GM12878 (cell line): ENCODE results near the gene GRIK4. TPM values are rescaled to one million over a fixed set of nuclear protein-coding genes. Genes with fewer than 3 reads are reported as not detected.

ENCODE experiments used
- BACH1 ChIP-seq: fragments of 450-650 bp; IDR thresholded peaks from 2 replicates; pipeline ENCODE4 v1.6.1; 2017; ENCODE audit warnings: mild to moderate bottlenecking, borderline replicate concordance
- BCL11A ChIP-seq: IDR thresholded peaks from 2 replicates; pipeline ENCODE4 v1.6.1; 2011; ENCODE audit warnings: low read depth, low read length
- BRCA1 ChIP-seq: IDR thresholded peaks from 2 replicates; pipeline ENCODE4 v1.6.1; 2011; ENCODE audit warnings: low read depth, low read length, improper control_type of control experiment
- ETV6 ChIP-seq, 2 experiments: fragments of 450-650 bp in 1 of 2; IDR thresholded peaks in 1 of 2; conservative IDR thresholded peaks in 1 of 2; 2 replicates each; pipeline ENCODE4 v1.6.1; 2014; ENCODE audit warnings: antibody characterized with exemption in 1 of 2, borderline replicate concordance in 1 of 2, low read depth in 1 of 2, mild to moderate bottlenecking in 1 of 2, moderate library complexity in 1 of 2
- GATAD2B ChIP-seq: fragments of 450-650 bp; conservative IDR thresholded peaks from 2 replicates; pipeline ENCODE4 v1.6.1; 2017; ENCODE audit warnings: low read depth, mild to moderate bottlenecking, moderate library complexity
- IRF4 ChIP-seq: IDR thresholded peaks from 2 replicates; pipeline ENCODE4 v1.6.1; 2011; ENCODE audit warnings: low read depth, low read length
- KDM1A ChIP-seq: fragments of 200-600 bp; sonication (generic); IDR thresholded peaks from 2 replicates; pipeline ENCODE4 v1.6.1; 2016; ENCODE audit warnings: borderline replicate concordance
- MTA2 ChIP-seq: fragments of 450-650 bp; IDR thresholded peaks from 2 replicates; pipeline ENCODE4 v1.6.1; 2016; ENCODE audit warnings: low read depth, mild to moderate bottlenecking, moderate library complexity
- MYB ChIP-seq: fragments of 150-350 bp; IDR thresholded peaks from 2 replicates; pipeline ENCODE4 v1.6.1; 2014; ENCODE audit warnings: mild to moderate bottlenecking, low read depth, low read length, borderline replicate concordance
- NBN ChIP-seq: fragments of 450-650 bp; IDR thresholded peaks from 2 replicates; pipeline ENCODE4 v1.6.1; 2016
- NFIC ChIP-seq: IDR thresholded peaks from 2 replicates; pipeline ENCODE4 v1.6.1; 2012; ENCODE audit warnings: low read depth, mild to moderate bottlenecking, inconsistent platforms, low read length, moderate library complexity
- NR2F1 ChIP-seq: fragments of 450-650 bp; conservative IDR thresholded peaks from 2 replicates; pipeline ENCODE4 v1.6.1; 2017; ENCODE audit warnings: mild to moderate bottlenecking
- PAX5 ChIP-seq: IDR thresholded peaks from 2 replicates; pipeline ENCODE4 v1.6.1; 2011; ENCODE audit warnings: low read depth, low read length, borderline replicate concordance
- POLR2A ChIP-seq: IDR thresholded peaks from 2 replicates; pipeline ENCODE4 v1.6.1; 2011; ENCODE audit warnings: low read depth, mild to moderate bottlenecking, low read length
- RUNX3 ChIP-seq: IDR thresholded peaks from 2 replicates; pipeline ENCODE4 v1.6.1; 2012; ENCODE audit warnings: low read length, inconsistent platforms
- SUZ12 ChIP-seq: fragments of 200-600 bp; sonication (generic); IDR thresholded peaks from one replicate; pipeline ENCODE4 v1.6.1; 2018; ENCODE audit warnings: antibody characterized with exemption, mild to moderate bottlenecking; ENCODE audit not compliant: unreplicated experiment
- TCF7 ChIP-seq: IDR thresholded peaks from 2 replicates; pipeline ENCODE4 v1.6.1; 2014; ENCODE audit warnings: antibody characterized with exemption, borderline replicate concordance
- ZNF217 ChIP-seq: fragments of 450-650 bp; IDR thresholded peaks from 2 replicates; pipeline ENCODE4 v1.6.1; 2017; ENCODE audit warnings: antibody characterized with exemption, mild to moderate bottlenecking
- ZNF384 ChIP-seq: IDR thresholded peaks from 2 replicates; pipeline ENCODE4 v1.6.1; 2012; ENCODE audit warnings: low read depth, mild to moderate bottlenecking, low read length, improper control_type of control experiment, borderline replicate concordance
- polyA plus RNA-seq, 11 experiments: library from polyadenylated mRNA; depleted of rRNA in 4 of 11; unstranded in 6 of 11; stranded (reverse) in 5 of 11; fragments of >200 nt; fragmentation: Nextera tagmentation in 4 of 11; fragmentation: Illumina TruSeq in 1 of 11; extraction: Ambion mirVana in 4 of 11; extraction: Trizol in 1 of 11; gene quantifications; 1 replicate in 1 of 11; 2 replicates in 10 of 11; pipeline versions ENCODE4 v1.2.1 to v1.2.3, GENCODE V29; 2011 to 2016; ENCODE audit warnings: inconsistent platforms in 2 of 11, missing spikeins in 2 of 11, low read depth in 1 of 11
- total RNA-seq, 4 experiments: library from RNA; depleted of rRNA in 3 of 4; stranded (reverse); fragments of >200 nt in 3 of 4; fragmentation: Illumina TruSeq in 1 of 4; extraction: Trizol in 1 of 4; gene quantifications; 2 replicates each; pipeline versions ENCODE4 v1.2.1 to v1.2.3, GENCODE V29; 2013 to 2021
- TF ChIP-seq, protein P1 (sequence below): fragments of 450-650 bp; IDR thresholded peaks from 2 replicates; pipeline ENCODE4 v1.6.1; 2017; ENCODE audit warnings: low read depth, mild to moderate bottlenecking, moderate library complexity

GRIK4 gene
- total and polyA plus RNA-seq, 10 of the 15 experiments (the other 5 are each of a cell fraction or from before 2014, with no cell fraction given), result 0.33 to 3.6 (median 0.72) TPM

DNA sequence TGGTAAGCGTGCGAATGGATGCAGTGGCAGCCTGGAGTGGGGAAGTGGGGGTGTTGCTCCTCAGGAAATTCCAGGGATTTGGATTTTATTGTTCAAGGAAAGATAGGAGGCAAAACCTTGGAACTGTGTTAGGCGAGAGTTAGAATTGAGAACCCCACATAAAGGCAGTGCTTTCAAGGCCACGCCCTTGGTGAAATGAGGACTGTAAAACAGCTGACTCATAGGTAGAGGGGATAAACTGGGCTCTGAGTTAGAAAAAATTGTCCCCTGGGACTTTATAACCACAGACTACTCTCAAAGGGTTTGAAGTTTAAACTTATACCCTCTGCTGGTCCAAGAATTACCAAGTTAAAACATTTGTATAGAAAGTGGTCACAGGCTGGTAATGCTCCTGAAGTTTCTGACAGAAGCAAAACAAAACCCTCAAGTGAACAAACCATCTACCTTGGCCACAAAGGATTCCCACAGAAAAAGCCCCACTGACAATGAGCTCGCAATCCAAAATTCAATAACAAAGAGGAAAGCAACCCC, 262.0 kb downstream of the GRIK4 start (continued):
- TF ChIP-seq, protein P1, sequence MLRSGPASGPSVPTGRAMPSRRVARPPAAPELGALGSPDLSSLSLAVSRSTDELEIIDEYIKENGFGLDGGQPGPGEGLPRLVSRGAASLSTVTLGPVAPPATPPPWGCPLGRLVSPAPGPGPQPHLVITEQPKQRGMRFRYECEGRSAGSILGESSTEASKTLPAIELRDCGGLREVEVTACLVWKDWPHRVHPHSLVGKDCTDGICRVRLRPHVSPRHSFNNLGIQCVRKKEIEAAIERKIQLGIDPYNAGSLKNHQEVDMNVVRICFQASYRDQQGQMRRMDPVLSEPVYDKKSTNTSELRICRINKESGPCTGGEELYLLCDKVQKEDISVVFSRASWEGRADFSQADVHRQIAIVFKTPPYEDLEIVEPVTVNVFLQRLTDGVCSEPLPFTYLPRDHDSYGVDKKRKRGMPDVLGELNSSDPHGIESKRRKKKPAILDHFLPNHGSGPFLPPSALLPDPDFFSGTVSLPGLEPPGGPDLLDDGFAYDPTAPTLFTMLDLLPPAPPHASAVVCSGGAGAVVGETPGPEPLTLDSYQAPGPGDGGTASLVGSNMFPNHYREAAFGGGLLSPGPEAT, result peak; percentile 49; the same call in 1 of the 2 replicates
- TF ChIP-seq MYB (no peak), IRF4 (0 out of 2 replicates have a peak, but pooled peaks have one; percentile 54), TCF7 (0 out of 2 replicates have a peak, but pooled peaks have one; percentile 15), BACH1 (peak; percentile 90), NBN (0 out of 2 replicates have a peak, but pooled peaks have one; percentile 44), ETV6 (conservative IDR thresholded peaks at IDR 0.05 in 1 of 2, IDR thresholded peaks at IDR 0.05 in 1 of 2; ENCODE audit: borderline replicate concordance in 1 of 2, low read depth in 1 of 2) (0 out of 4 replicates have a peak, but pooled peaks of 1 of the 2 experiments have one; percentile 16), MTA2 (peak; percentile 58; the same call in 1 of the 2 replicates), NR2F1 (peak; percentile 89), ZNF217 (peak; percentile 59; the same call in 1 of the 2 replicates), PAX5 (peak; percentile 33; the same call in 1 of the 2 replicates), ZNF384 (peak; percentile 89), BCL11A (no peak), BRCA1 (no peak), KDM1A (no peak), NFIC (peak; percentile 33; the same call in 1 of the 2 replicates), RUNX3 (peak; percentile 89), SUZ12 (no peak), POLR2A (no peak), GATAD2B (0 out of 2 replicates have a peak, but pooled peaks have one; percentile 24)
